AG04449 (cell line): ENCODE measurements around the gene BCAS4.
"Not testable (repeated sequence)": the region's sequence is repeated elsewhere in the genome, so short reads cannot be mapped to it uniquely, and the experiment has no call there.

Source experiments
- CTCF ChIA-PET: fragments of 350-600 bp; formaldehyde crosslinking; extraction: SDS; loops from one replicate; lab custom pipeline; 2021; ENCODE audit warnings: antibody characterized with exemption; lab: Yijun Ruan, JAX
- POLR2A ChIA-PET: fragments of 400-600, 350-600 bp; formaldehyde crosslinking; extraction: SDS; loops from one replicate; lab custom pipeline; 2020; ENCODE audit warnings: antibody characterized with exemption, inconsistent platforms; lab: Yijun Ruan, JAX
- DNase-seq: peaks from one replicate; pipeline ENCODE4 v3.0.0-alpha.2; 2010; ENCODE audit warnings: low read depth, low spot score
- H3K4me3 ChIP-seq: 2 replicates; pipeline ENCODE4 v1.5.1; 2011; ENCODE audit warnings: low read depth, mild to moderate bottlenecking, control low read depth, low read length
- TF ChIP-seq, protein P1 (sequence below): IDR thresholded peaks from one replicate; pipeline ENCODE4 v1.5.1; 2011; ENCODE audit warnings: mild to moderate bottlenecking, moderate library complexity, low read length, control low read depth, inconsistent platforms; ENCODE audit not compliant: insufficient read depth; ENCODE audit errors: missing control alignments

BCAS4 gene

DNA sequence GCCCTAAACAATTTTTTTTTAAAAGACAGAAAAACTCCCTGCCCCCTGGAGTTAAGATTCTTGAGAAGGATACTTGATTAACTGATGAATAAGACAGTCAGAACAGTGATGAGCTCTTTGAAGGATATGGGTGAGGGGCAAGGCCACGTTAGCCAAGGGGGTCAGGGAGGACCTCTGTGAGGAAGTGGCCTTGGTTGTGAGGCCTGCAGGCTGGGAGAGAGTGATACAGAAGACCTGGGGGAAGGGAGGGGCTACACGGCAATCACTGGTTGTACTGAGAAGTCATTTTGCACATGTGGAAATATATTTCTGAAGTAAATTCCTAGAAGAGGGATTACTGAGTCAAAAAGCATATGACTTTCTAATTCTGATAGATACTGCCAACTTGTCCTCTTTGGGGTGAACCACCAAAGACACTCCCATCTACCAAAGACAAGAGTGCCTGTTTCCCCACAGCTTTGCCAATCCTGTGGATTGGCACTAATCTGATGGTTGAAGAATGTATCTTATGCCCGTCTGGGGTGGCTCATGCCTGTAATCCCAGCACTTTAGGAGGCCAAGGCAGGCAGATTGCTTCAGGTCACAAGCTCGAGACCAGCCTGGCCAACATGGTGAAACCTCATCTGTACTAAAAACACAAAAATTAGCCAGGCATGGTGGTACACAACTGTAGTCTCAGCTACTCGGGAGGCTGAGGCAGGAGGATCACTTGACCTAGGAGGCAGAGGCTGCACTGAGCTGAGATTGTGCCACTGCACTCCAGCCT is 22.3 kb upstream of the BCAS4 start:
- ChIA-PET POLR2A (no interaction called here), CTCF (interaction anchor here (1.1 to 2.4 kb wide), 4 partner anchors 9 to 22 kb away, joined by 4 to 9 read pairs (median 5); partner anchors contain the start of gene BCAS4)
- H3K4me3 ChIP-seq = no peak overlapping the region
- TF ChIP-seq, protein P1, sequence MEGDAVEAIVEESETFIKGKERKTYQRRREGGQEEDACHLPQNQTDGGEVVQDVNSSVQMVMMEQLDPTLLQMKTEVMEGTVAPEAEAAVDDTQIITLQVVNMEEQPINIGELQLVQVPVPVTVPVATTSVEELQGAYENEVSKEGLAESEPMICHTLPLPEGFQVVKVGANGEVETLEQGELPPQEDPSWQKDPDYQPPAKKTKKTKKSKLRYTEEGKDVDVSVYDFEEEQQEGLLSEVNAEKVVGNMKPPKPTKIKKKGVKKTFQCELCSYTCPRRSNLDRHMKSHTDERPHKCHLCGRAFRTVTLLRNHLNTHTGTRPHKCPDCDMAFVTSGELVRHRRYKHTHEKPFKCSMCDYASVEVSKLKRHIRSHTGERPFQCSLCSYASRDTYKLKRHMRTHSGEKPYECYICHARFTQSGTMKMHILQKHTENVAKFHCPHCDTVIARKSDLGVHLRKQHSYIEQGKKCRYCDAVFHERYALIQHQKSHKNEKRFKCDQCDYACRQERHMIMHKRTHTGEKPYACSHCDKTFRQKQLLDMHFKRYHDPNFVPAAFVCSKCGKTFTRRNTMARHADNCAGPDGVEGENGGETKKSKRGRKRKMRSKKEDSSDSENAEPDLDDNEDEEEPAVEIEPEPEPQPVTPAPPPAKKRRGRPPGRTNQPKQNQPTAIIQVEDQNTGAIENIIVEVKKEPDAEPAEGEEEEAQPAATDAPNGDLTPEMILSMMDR = no peak
- DNase-seq = no peak

DNA sequence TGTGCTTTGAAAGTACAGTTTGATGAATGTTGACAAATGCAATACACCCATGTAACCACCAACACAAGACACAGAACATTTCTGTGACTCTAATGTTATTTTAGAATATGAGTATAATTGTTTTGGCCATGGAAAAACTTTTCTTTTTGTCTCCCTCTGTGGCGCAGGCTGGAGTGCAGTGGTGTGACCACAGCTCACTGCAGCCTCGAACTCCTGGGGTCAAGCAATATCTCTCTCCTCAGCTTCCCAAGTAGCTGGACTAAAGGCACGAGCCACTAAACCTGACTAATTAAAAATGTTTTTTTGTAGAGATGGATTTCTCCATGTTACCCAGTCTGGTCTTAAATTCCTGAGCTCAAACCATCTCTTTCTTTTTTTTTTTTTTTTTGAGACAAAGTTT is 20.3 kb upstream of the BCAS4 start:
- ChIA-PET CTCF (interaction anchor here (1.3 to 2.4 kb wide), 2 partner anchors 13 to 24 kb away, joined by 5 to 9 read pairs; no protein-coding TSS in a partner anchor), POLR2A (no interaction called here)
- DNase-seq = no peak
- H3K4me3 ChIP-seq = no peak overlapping the region
- TF ChIP-seq, protein P1 = no peak

DNA sequence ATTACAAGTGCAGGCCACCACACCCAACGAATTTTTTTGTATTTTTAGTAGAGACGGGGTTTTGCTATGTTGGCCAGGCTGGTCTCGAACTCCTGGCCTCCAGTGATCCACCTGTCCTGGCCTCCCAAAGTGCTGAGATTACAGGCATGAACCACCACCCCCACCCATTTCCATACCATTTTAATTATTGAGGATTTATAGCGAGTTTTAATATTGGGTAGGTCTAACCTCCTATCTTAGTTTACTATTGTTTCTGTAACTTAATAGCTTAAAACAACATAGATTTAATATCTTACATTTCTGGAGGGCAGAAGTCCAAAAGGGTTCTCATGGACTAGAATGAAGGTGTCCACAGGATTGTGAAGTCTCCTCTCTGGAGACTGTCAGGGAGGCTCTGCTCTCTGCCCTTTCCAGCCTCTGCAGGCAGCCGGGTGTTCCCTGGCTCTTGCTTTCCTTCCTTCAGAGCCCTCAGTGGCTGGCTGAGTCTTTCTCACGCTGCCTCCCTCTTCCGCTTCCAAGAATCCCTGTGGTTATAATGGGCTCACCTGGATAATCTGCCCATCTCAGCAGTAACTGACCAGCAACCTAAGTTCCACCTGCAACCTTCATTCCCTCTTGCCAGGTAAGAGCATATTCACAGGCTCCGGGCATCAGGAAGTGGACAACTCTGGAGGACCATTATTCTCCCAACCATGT is 18.6 kb upstream of the BCAS4 start:
- TF ChIP-seq, protein P1 = no peak
- no peak for DNase-seq

DNA sequence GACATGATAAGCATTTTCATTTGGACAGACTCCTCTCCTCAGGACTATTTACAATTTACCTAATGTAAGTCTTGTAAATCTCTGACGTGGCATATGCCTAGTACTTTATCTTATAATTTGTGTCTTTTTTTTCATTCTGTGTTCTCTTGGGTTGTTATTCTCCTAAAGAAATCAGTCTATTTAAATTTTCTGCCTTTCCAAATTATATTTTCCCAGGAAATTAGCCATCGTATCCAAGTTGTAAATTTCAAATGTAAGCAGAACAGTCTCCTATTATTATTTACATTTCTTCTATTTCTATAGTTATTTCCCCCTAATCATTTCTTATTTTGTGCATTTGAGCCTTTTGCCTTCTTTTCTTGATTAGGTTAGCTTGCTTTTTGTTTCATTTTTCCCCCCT is 17.5 kb upstream of the BCAS4 start:
- no peak overlapping the region for H3K4me3 ChIP-seq
- ChIA-PET POLR2A (no interaction called here), CTCF (interaction anchor here (0.8 to 11.0 kb wide), 3 partner anchors 14 to 295 kb away, joined by 3 to 122 read pairs (median 7); partner anchors contain the start of gene BCAS4)
- no peak for DNase-seq
- TF ChIP-seq, protein P1 = no peak

More for the DNA sequence above, 18.6 kb upstream of the BCAS4 start:
- no peak overlapping the region for H3K4me3 ChIP-seq
- POLR2A ChIA-PET = no interaction called here
- CTCF ChIA-PET = interaction anchor here (0.6 to 11.0 kb wide), 5 partner anchors 15 to 294 kb away, joined by 3 to 122 read pairs (median 3); partner anchors contain the start of gene BCAS4

DNA sequence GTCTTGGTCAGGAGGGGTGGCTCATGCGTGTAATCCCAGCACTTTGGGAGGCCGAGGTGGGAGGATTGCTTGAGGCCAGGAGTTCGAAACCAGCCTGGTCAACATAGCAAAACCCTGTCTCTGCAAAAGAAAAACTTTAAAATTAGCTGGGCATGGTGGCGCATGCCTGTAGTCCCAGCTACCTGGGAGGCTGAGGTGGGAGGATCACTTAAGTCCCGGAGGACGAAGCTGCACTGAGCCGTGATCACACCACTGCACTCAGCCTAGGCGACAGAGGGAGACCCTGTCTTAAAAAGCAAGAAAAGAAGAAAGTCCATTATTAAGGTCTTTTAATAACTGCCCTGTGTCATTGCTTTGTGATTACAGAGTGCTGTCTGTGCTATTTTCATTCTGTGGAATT is 15.9 kb upstream of the BCAS4 start:
- DNase-seq, H3K4me3 ChIP-seq: not testable (repeated sequence)
- CTCF ChIA-PET = interaction anchor here (0.9 to 11.0 kb wide), 5 partner anchors 12 to 152 kb away, joined by 3 to 122 read pairs (median 5); partner anchors contain the start of genes ADNP and BCAS4
- POLR2A ChIA-PET = interaction anchor here (1.1 kb wide), 1 partner anchor 17 kb away, joined by 3 read pairs; no protein-coding TSS in a partner anchor

DNA sequence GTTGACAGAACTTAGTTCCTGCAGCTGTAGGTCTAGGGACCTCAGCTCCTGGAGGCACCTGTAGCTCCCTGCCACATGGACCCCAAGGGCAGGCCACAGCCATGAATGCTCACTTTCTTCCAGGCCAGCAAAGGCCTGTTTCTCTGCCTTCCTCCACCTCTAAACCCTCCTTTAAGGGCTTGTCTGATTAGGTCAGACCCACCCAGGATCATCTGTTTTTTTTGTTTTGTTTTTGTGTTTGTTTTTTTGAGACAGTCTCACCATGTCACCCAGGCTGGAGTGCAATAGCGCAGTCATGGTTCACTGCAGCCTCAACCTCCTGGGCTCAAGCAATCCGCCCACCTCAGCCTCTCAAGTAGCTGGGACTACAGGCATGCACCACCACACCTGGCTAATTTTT is 11.5 kb upstream of the BCAS4 start:
- POLR2A ChIA-PET = no interaction called here

More for the DNA sequence above, 11.5 kb upstream of the BCAS4 start:
- no peak overlapping the region for H3K4me3 ChIP-seq
- TF ChIP-seq, protein P1 = no peak
- no peak for DNase-seq
- CTCF ChIA-PET = interaction anchor here (1.7 to 11.0 kb wide), 3 partner anchors 8 to 598 kb away, joined by 3 to 122 read pairs (median 6); partner anchors contain the start of gene BCAS4
